Measurements from ENCODE around the gene ARL6IP4.
"Not testable (repeated sequence)": the region's sequence is repeated elsewhere in the genome, so short reads cannot be mapped to it uniquely, and the experiment has no call there.

The ARL6IP4 gene

GRCh38 chr12:122939125-122939524 is 41.4 kb upstream of the ARL6IP4 start:
- Histone ChIP-seq H3K36me3 (replicated peaks) (no peaks in the 10 kb centered on the region), H3K4me3 (ENCODE audit: low read depth, low read length) (no peak overlapping the region), H3K27me3 (replicated peaks) (no peaks in the 10 kb centered on the region), H3K27ac (no peak overlapping the region)
- TF ChIP-seq, protein P1, sequence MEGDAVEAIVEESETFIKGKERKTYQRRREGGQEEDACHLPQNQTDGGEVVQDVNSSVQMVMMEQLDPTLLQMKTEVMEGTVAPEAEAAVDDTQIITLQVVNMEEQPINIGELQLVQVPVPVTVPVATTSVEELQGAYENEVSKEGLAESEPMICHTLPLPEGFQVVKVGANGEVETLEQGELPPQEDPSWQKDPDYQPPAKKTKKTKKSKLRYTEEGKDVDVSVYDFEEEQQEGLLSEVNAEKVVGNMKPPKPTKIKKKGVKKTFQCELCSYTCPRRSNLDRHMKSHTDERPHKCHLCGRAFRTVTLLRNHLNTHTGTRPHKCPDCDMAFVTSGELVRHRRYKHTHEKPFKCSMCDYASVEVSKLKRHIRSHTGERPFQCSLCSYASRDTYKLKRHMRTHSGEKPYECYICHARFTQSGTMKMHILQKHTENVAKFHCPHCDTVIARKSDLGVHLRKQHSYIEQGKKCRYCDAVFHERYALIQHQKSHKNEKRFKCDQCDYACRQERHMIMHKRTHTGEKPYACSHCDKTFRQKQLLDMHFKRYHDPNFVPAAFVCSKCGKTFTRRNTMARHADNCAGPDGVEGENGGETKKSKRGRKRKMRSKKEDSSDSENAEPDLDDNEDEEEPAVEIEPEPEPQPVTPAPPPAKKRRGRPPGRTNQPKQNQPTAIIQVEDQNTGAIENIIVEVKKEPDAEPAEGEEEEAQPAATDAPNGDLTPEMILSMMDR (IDR thresholded peaks at IDR 0.05; ENCODE audit: low read depth, low read length, missing control alignments) = no peak
- in situ Hi-C loops (cut with HindIII; ENCODE audit: low pct_ligation_motif_present, low sequenced_read_pairs) = no loop called here
- DNase-seq = no peak

DNA sequence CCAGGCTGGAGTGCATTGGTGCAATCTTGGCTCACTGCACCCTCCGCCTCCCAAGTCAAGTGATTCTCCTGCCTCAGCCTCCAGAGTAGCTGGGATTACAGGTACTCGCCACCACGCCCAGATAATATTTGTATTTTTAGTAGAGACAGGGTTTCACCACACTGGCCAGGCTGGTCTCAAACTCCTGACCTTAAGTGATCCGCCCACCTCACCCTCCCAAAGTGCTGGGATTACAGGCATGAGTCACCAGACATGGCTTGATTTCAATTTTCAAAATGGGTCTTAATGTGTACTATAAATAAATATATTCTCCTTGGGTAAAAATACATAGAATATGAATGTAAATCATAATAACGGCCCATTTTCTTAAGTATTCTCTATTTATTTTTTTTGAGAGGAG is 39.1 kb upstream of the ARL6IP4 start:
- H3K4me3 ChIP-seq (ENCODE audit: low read depth, low read length); H3K36me3 ChIP-seq (replicated peaks); in situ Hi-C loops (cut with HindIII; ENCODE audit: low pct_ligation_motif_present, low sequenced_read_pairs); H3K27me3 ChIP-seq (replicated peaks); DNase-seq; H3K27ac ChIP-seq: not testable (repeated sequence)

GRCh38 chr12:122942637-122943036 is 37.8 kb upstream of the ARL6IP4 start:
- no peak overlapping the region for H3K27ac ChIP-seq
- DNase-seq = no peak

DNA sequence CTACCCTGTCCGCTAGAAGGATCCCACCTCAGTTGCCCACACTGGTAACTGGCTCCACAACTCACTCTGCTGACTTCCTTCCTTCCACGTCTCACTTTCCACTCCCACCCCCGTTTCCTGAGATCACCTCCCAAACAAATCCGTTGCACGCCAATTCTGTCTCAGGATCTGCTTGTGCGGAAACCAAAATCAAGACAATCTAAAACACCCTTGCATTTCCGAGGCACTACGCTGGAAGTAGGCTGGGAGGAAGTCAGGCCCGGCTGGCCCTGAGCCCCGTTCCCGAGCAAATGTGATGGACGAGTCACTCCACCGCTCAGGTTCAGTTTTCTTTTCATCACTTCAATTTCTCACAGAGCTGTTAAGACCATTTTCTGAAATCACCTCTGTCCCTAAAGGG is 37.3 kb upstream of the ARL6IP4 start:
- in situ Hi-C loops (cut with HindIII; ENCODE audit: low pct_ligation_motif_present, low sequenced_read_pairs) = no loop called here
- Histone ChIP-seq H3K27ac (no peak overlapping the region), H3K4me3 (ENCODE audit: low read depth, low read length) (no peak overlapping the region), H3K36me3 (replicated peaks) (no peaks in the 10 kb centered on the region), H3K27me3 (replicated peaks) (no peaks in the 10 kb centered on the region)
- TF ChIP-seq, protein P1 (IDR thresholded peaks at IDR 0.05; ENCODE audit: low read depth, low read length, missing control alignments) = no peak
- DNase-seq = no peak

More at GRCh38 chr12:122942637-122943036, 37.8 kb upstream of the ARL6IP4 start:
- TF ChIP-seq, protein P1 (IDR thresholded peaks at IDR 0.05; ENCODE audit: low read depth, low read length, missing control alignments) = no peak
- Histone ChIP-seq H3K4me3 (ENCODE audit: low read depth, low read length) (no peak overlapping the region), H3K36me3 (replicated peaks) (no peaks in the 10 kb centered on the region), H3K27me3 (replicated peaks) (no peaks in the 10 kb centered on the region)
- in situ Hi-C loops (cut with HindIII; ENCODE audit: low pct_ligation_motif_present, low sequenced_read_pairs) = no loop called here

GRCh38 chr12:122944605-122945592 is 35.6 kb upstream of the ARL6IP4 start:
- H3K36me3 ChIP-seq (replicated peaks) = no peaks in the 10 kb centered on the region
- no peaks in the 10 kb centered on the region for H3K27me3 ChIP-seq (replicated peaks)
- H3K27ac ChIP-seq = no peak overlapping the region
- no peak overlapping the region for H3K4me3 ChIP-seq (ENCODE audit: low read depth, low read length)
- in situ Hi-C loops (cut with HindIII; ENCODE audit: low pct_ligation_motif_present, low sequenced_read_pairs) = no loop called here
- TF ChIP-seq, protein P1 (IDR thresholded peaks at IDR 0.05; ENCODE audit: low read depth, low read length, missing control alignments) = no peak
- DNase-seq = no peak

DNA sequence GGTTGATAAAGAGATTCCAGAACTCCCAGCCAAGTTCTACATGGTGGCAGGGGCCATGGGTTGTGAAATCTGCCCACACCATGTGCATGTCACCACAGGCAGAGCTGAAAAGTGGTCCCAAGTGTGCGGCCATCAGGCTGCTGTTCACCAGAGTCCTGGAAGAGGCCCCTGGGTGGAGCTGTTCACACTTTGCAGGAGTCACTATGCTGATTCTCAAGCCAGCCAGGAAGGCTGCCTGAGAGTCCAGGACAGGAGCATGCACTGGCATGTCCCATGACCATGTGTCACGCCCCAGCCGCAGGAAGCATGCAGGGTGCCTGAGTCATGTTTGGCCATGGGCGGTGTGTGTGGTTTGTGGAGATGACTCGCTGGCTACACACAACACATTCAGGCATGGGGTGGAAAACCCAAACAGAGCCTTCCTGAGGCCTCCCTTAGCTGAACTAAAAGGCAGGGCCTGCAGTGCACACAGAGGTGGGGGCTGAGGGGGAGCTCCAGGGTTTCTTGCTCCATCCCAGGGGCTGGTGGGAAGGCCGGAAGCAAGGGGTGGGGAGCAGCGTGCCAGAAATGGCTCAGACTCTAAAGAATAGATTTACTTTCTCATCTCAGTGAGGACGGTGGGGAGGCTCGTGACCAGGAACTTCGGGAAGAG is 33.7 kb upstream of the ARL6IP4 start:
- Histone ChIP-seq H3K27me3 (replicated peaks) (no peaks in the 10 kb centered on the region), H3K36me3 (replicated peaks) (no peaks in the 10 kb centered on the region), H3K4me3 (ENCODE audit: low read depth, low read length) (no peak overlapping the region), H3K27ac (peak overlapping the region; percentile 67)
- peak; percentile 99 for DNase-seq
- in situ Hi-C loops (cut with HindIII; ENCODE audit: low pct_ligation_motif_present, low sequenced_read_pairs) = no loop called here
- TF ChIP-seq, protein P1 (IDR thresholded peaks at IDR 0.05; ENCODE audit: low read depth, low read length, missing control alignments) = peak; percentile 76
